B cell (primary cell): Measurements from ENCODE around the gene MALL.

Experiments
- CTCF ChIP-seq: fragments of 200-600 bp; IDR thresholded peaks from one replicate; pipeline ENCODE4 v1.8.0; 2022; ENCODE audit warnings: antibody characterized with exemption, mild to moderate bottlenecking
- EZH2 ChIP-seq: IDR thresholded peaks from 2 replicates; pipeline ENCODE4 v1.6.1; 2012; ENCODE audit warnings: borderline replicate concordance, low read depth, mild to moderate bottlenecking, moderate library complexity, low read length; ENCODE audit not compliant: insufficient read depth, poor library complexity, severe bottlenecking

- TF ChIP-seq EZH2 = no peak
- TF ChIP-seq CTCF = no peak
Observed at GRCh38 chr2:110143982-110144381, 28.4 kb upstream of the MALL start.
